ENCODE measurements around the gene OVCH2.

Gene OVCH2

GRCh38 chr11:7657306-7658025 is 48.8 kb downstream of the OVCH2 start:
- ATAC-seq, result no peak
- Mint-ChIP-seq H3K4me3 (no peak overlapping the region), H3K27ac (no peak overlapping the region), H3K36me3 (peaks cover 52% of the 10 kb centered on the region), H3K27me3 (no peaks in the 10 kb centered on the region), H3K4me1 (no peaks in the 10 kb centered on the region), H3K9me3 (peaks cover 4% of the 10 kb centered on the region)

- ATAC-seq, result no peak
- Mint-ChIP-seq H3K27me3 (no peaks in the 10 kb centered on the region), H3K27ac (no peak overlapping the region), H3K9me3 (peaks cover 4% of the 10 kb centered on the region), H3K4me1 (no peaks in the 10 kb centered on the region), H3K36me3 (peaks cover 58% of the 10 kb centered on the region), H3K4me3 (no peak overlapping the region)
Observed at GRCh38 chr11:7656704-7657103, 49.6 kb downstream of the OVCH2 start.

GRCh38 chr11:7655253-7656217 is 50.7 kb downstream of the OVCH2 start:
- peaks cover 61% of the 10 kb centered on the region for H3K36me3 Mint-ChIP-seq
- ATAC-seq, result no peak
- H3K9me3 Mint-ChIP-seq, result peaks cover 4% of the 10 kb centered on the region
- no peak overlapping the region for H3K4me3 Mint-ChIP-seq
- H3K27me3 Mint-ChIP-seq, result no peaks in the 10 kb centered on the region
- H3K4me1 Mint-ChIP-seq, result no peaks in the 10 kb centered on the region
- H3K27ac Mint-ChIP-seq, result no peak overlapping the region

DNA sequence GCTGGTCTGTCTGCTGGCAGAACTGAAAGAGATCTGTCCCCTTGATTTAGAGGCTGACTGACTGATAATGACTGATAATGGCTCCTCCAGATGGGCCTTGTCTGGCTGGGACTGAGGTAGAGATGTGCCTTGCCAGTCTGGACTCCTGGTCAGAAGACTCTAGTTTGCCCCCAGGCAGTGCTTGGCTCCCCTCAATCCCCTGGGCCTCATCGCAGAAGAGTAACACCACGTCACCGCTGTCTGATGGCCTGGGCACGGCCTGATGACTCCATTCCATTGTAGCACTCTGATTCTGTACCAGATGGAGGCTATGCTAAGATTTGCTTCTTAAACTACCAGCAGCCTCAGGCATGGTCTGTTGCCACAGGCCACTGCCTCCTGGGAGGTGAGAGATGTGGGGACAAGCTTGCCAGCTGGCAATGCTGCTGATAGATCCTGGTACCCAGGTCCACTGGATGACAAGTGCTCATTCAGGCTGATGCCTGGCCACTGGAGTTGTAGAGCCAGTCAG is 52.0 kb downstream of the OVCH2 start:
- no peaks in the 10 kb centered on the region for H3K4me1 Mint-ChIP-seq
- H3K27me3 Mint-ChIP-seq, result no peaks in the 10 kb centered on the region
- H3K36me3 Mint-ChIP-seq, result peaks cover 72% of the 10 kb centered on the region
- H3K27ac Mint-ChIP-seq, result no peak overlapping the region
- no peak for ATAC-seq
- no peak overlapping the region for H3K4me3 Mint-ChIP-seq
- peaks cover 4% of the 10 kb centered on the region for H3K9me3 Mint-ChIP-seq

- no peaks in the 10 kb centered on the region for H3K27me3 Mint-ChIP-seq
- peaks cover 75% of the 10 kb centered on the region for H3K36me3 Mint-ChIP-seq
- H3K4me3 Mint-ChIP-seq, result no peak overlapping the region
- no peak overlapping the region for H3K27ac Mint-ChIP-seq
- ATAC-seq, result no peak
- H3K9me3 Mint-ChIP-seq, result no peaks in the 10 kb centered on the region
- H3K4me1 Mint-ChIP-seq, result no peaks in the 10 kb centered on the region
Observed at GRCh38 chr11:7651700-7652099, 54.6 kb downstream of the OVCH2 start.

DNA sequence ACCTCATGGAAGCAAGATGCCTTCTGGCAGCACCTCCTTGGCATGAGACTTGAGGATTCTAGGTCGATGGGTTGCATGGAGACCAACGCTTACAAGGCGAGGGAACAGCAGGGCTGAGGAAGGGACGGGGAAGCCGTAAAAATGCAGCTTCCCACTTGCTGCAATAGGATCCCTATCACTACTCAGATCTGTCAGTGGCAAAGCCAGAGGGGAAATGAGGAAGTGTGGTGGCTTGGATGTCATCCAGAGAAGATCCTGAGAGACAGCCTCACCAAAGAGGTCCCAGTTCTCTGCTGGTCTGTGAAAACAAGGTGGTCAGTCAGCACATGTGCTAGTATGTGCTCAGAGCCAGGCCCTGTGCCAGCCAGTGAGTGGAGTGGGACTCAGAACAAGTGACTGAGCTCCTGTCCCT is 55.1 kb downstream of the OVCH2 start:
- H3K27ac Mint-ChIP-seq, result no peak overlapping the region
- ATAC-seq, result no peak

GRCh38 chr11:7648264-7648663 is 58.0 kb downstream of the OVCH2 start:
- Mint-ChIP-seq H3K9me3 (no peaks in the 10 kb centered on the region), H3K27ac (no peak overlapping the region), H3K4me3 (no peak overlapping the region), H3K36me3 (peaks cover 75% of the 10 kb centered on the region), H3K4me1 (no peaks in the 10 kb centered on the region), H3K27me3 (no peaks in the 10 kb centered on the region)
- ATAC-seq, result no peak

More for the DNA sequence above, 55.1 kb downstream of the OVCH2 start:
- Mint-ChIP-seq H3K9me3 (no peaks in the 10 kb centered on the region), H3K36me3 (peaks cover 70% of the 10 kb centered on the region), H3K4me3 (no peak overlapping the region), H3K27me3 (no peaks in the 10 kb centered on the region), H3K4me1 (no peaks in the 10 kb centered on the region)

DNA sequence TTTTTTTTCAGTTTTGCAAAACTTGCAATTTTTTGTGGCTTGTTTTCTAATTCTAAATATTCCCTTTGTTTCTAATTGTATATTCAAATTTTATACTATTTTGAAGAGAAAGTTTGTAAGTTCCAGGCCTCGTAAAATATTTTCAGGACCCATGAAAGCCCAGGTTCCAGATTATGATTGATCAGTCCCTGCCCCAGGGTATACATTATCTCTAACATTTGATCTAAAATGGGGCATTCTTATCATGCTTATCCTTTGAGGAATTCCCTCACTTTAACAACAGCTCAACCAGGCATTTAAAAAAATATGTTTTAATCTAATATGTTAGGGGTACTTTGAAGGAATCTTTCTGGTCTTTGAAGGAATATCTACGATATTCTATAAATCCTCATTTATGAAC is 59.4 kb downstream of the OVCH2 start:
- Mint-ChIP-seq H3K27me3 (no peaks in the 10 kb centered on the region), H3K9me3 (no peaks in the 10 kb centered on the region), H3K27ac (no peak overlapping the region), H3K36me3 (peaks cover 74% of the 10 kb centered on the region), H3K4me3 (no peak overlapping the region), H3K4me1 (no peaks in the 10 kb centered on the region)
- no peak for ATAC-seq

DNA sequence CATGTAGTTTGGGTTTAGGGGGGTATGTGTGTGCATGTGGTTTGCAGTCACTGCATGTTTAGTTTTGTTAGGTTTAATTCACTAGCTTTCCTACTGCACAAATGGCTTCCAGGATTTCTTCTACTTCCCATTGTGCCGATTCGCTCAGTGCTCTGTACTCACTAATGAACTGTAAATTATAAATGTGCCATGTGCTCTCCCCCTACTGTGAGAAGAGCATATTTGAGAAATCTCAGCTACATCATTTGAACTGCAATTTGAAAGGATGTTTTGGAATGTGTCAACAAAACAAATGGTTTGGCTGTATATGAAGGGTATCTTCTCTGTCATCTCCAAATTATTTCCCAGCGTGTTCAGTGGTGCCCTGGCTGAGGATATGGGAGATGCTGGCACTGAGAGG is 61.1 kb downstream of the OVCH2 start:
- ATAC-seq, result no peak
- Mint-ChIP-seq H3K36me3 (peaks cover 70% of the 10 kb centered on the region), H3K4me3 (no peak overlapping the region), H3K9me3 (no peaks in the 10 kb centered on the region), H3K27me3 (no peaks in the 10 kb centered on the region), H3K4me1 (peaks cover 1% of the 10 kb centered on the region), H3K27ac (peak overlapping the region; percentile 17)

DNA sequence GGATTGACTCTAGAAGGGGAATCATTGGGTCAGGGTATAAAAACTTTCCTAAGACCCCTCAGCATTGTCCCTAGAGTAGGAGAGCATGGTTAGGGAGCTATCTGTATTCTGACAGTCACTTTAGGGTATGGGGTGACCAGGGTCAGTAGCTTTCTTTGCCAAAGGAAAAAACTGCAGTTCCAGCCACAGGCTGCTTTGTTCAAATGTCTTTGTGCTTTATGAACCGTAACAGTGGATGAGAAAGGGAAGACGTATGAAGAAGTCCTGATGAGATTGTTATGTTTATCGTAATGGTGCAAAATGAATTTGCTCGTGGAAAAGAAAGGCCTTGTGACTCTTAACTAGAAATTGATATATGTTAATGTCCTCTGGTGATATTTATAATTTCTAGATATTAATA is 63.0 kb downstream of the OVCH2 start:
- H3K36me3 Mint-ChIP-seq, result peaks cover 68% of the 10 kb centered on the region
- no peak for ATAC-seq
- H3K9me3 Mint-ChIP-seq, result no peaks in the 10 kb centered on the region
- H3K27ac Mint-ChIP-seq, result peak overlapping the region; percentile 10
- no peak overlapping the region for H3K4me3 Mint-ChIP-seq
- no peaks in the 10 kb centered on the region for H3K27me3 Mint-ChIP-seq
- H3K4me1 Mint-ChIP-seq, result peaks cover 20% of the 10 kb centered on the region

GRCh38 chr11:7642747-7643146 is 63.5 kb downstream of the OVCH2 start:
- no peaks in the 10 kb centered on the region for H3K27me3 Mint-ChIP-seq
- H3K4me3 Mint-ChIP-seq, result no peak overlapping the region
- no peak for ATAC-seq
- no peaks in the 10 kb centered on the region for H3K9me3 Mint-ChIP-seq
- no peak overlapping the region for H3K27ac Mint-ChIP-seq
- H3K36me3 Mint-ChIP-seq, result peaks cover 67% of the 10 kb centered on the region
- peaks cover 21% of the 10 kb centered on the region for H3K4me1 Mint-ChIP-seq

DNA sequence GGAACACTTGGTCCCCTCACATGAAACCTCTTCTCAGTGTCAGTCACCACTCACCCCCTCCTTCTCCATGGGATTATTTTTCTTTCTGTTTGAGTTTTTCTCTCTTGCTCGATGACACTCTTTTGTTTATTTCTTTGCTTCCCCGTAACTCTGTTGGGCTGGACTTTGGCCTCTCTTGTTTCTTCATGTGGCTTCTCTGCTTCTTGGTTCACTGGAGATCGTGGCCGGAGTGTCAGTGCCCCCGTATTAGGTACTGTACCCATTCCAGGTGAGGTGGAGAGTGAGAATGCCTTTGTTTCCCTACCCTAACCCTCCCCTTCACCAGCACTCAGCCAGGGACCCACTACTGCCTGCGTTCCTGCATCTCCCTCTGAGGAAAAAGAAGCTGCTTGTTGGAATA is 65.5 kb downstream of the OVCH2 start:
- Mint-ChIP-seq H3K4me3 (no peak overlapping the region), H3K4me1 (peaks cover 21% of the 10 kb centered on the region), H3K27ac (peak overlapping the region; percentile 68), H3K27me3 (no peaks in the 10 kb centered on the region), H3K9me3 (no peaks in the 10 kb centered on the region), H3K36me3 (peaks cover 84% of the 10 kb centered on the region)
- ATAC-seq, result no peak

- ATAC-seq, result no peak
Observed at GRCh38 chr11:7639643-7640025, 66.6 kb downstream of the OVCH2 start.

More at GRCh38 chr11:7639643-7640025, 66.6 kb downstream of the OVCH2 start:
- Mint-ChIP-seq H3K4me1 (peaks cover 21% of the 10 kb centered on the region), H3K27ac (peak overlapping the region; percentile 68), H3K9me3 (no peaks in the 10 kb centered on the region), H3K36me3 (peaks cover 84% of the 10 kb centered on the region), H3K27me3 (no peaks in the 10 kb centered on the region), H3K4me3 (no peak overlapping the region)

Measured in stimulated activated memory B cell treated with anti-CD40 and anti-IgM and Interleukin-4, amounts not matched to agents 10 μg/mL and 1 μg/mL and 100 μg/mL, for 72 hours (primary cell).